GM21529 (cell line): ENCODE data around the gene REPS2.
"Not testable (repeated sequence)": the region's sequence is repeated elsewhere in the genome, so short reads cannot be mapped to it uniquely, and the experiment has no call there.

Experiments
- ATAC-seq: cut with Tn5 transposase; IDR thresholded peaks from one replicate; pipeline ENCODE4 v1.9.1; 2021; ENCODE audit not compliant: unreplicated experiment

Gene REPS2

GRCh38 chrX:16962661-16963060 lies 16.2 kb downstream of the REPS2 start:
- ATAC-seq = not testable (repeated sequence)

GRCh38 chrX:16963216-16963615 lies 16.8 kb downstream of the REPS2 start:
- no peak for ATAC-seq

- not testable (repeated sequence) for ATAC-seq
Measured at GRCh38 chrX:16964976-16965375, 18.5 kb downstream of the REPS2 start.

GRCh38 chrX:16966752-16967448 lies 20.4 kb downstream of the REPS2 start:
- no peak for ATAC-seq

- not testable (repeated sequence) for ATAC-seq
Measured at GRCh38 chrX:16968753-16969152, 22.3 kb downstream of the REPS2 start.

- ATAC-seq = no peak
Measured at GRCh38 chrX:16970977-16971376, 24.5 kb downstream of the REPS2 start.

GRCh38 chrX:16971694-16972093 lies 25.2 kb downstream of the REPS2 start:
- no peak for ATAC-seq

- no peak for ATAC-seq
Measured at GRCh38 chrX:16975233-16975632, 28.8 kb downstream of the REPS2 start.

GRCh38 chrX:16977771-16978170 lies 31.3 kb downstream of the REPS2 start:
- no peak for ATAC-seq

- ATAC-seq = no peak
Measured at GRCh38 chrX:16978193-16978984, 31.9 kb downstream of the REPS2 start.

GRCh38 chrX:16979226-16979625 lies 32.8 kb downstream of the REPS2 start:
- ATAC-seq = no peak

- no peak for ATAC-seq
Measured at GRCh38 chrX:16981209-16981608, 34.8 kb downstream of the REPS2 start.

- ATAC-seq = no peak
Measured at GRCh38 chrX:16981980-16982379, 35.5 kb downstream of the REPS2 start.

GRCh38 chrX:16983051-16983450 lies 36.6 kb downstream of the REPS2 start:
- no peak for ATAC-seq

- no peak for ATAC-seq
Measured at GRCh38 chrX:16985286-16985685, 38.8 kb downstream of the REPS2 start.

GRCh38 chrX:16986169-16986568 lies 39.7 kb downstream of the REPS2 start:
- ATAC-seq = no peak

GRCh38 chrX:16989750-16990149 lies 43.3 kb downstream of the REPS2 start:
- ATAC-seq = no peak

- ATAC-seq = no peak
Measured at GRCh38 chrX:16990839-16991238, 44.4 kb downstream of the REPS2 start.

- ATAC-seq = no peak
Measured at GRCh38 chrX:16992445-16992844, 46.0 kb downstream of the REPS2 start.

GRCh38 chrX:16992951-16993350 lies 46.5 kb downstream of the REPS2 start:
- ATAC-seq = no peak

GRCh38 chrX:16993791-16994318 lies 47.4 kb downstream of the REPS2 start:
- no peak for ATAC-seq

- ATAC-seq = no peak
Measured at GRCh38 chrX:16994736-16995135, 48.3 kb downstream of the REPS2 start.
